Tibial nerve (tissue), 3 donors: ENCODE results near the gene USP20.

ENCODE experiments used
- CTCF ChIP-seq, 5 experiments: fragments of 200-600 bp in 3 of 5; fragments of 450-650 bp in 2 of 5; sonication (generic) in 3 of 5; IDR thresholded peaks; one replicate each; pipeline ENCODE4 v1.5.1; 2016 to 2019; ENCODE audit warnings: antibody characterized with exemption in 5 of 5, mild to moderate bottlenecking in 3 of 5, moderate library complexity in 2 of 5
- POLR2A ChIP-seq, 2 donors: fragments of 450-650 bp; IDR thresholded peaks; one replicate each; pipeline ENCODE4 v1.6.1; 2017; ENCODE audit warnings: antibody characterized with exemption in 2 of 2, mild to moderate bottlenecking in 2 of 2, moderate library complexity in 2 of 2

GRCh38 chr9:129826344-129826743, 8.9 kb upstream of the USP20 start:
- TF ChIP-seq CTCF (IDR thresholded peaks at IDR 0.05) (no peak), POLR2A (IDR thresholded peaks at IDR 0.05) (no peak)
